Stimulated activated CD4-positive, alpha-beta T cell treated with anti-CD3 and anti-CD28 coated beads, Interleukin-2, amount 100 ng/mL, for 4 hours (primary cell): ENCODE data around the gene MYO9B.
"Not testable (repeated sequence)": the region's sequence is repeated elsewhere in the genome, so short reads cannot be mapped to it uniquely, and the experiment has no call there.

Experiments
- DNase-seq: peaks from one replicate; pipeline ENCODE4 v3.0.0-alpha.2; 2020; ENCODE audit warnings: low read depth

MYO9B gene

DNA sequence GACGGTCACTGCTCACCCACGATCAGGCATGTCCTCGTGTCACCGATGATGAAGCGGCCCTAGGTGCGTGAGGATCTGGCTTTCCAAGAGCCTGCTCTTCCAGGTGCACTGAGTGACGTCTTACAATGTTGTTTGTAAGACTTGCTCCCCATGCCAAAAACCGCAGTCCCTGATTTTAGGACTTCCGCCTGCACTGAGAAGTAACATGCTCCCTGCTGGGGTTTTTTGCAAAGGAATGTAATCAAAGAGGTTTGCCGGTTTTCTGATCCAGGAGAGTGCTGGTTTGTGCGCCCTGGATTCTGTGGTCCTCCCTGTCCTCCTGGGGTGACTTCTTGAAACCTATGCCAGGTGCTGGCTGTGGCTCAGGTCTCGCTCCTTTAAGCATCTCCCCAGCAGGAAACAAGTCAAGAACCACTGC lies 38.8 kb downstream of the MYO9B start:
- DNase-seq = no peak

DNA sequence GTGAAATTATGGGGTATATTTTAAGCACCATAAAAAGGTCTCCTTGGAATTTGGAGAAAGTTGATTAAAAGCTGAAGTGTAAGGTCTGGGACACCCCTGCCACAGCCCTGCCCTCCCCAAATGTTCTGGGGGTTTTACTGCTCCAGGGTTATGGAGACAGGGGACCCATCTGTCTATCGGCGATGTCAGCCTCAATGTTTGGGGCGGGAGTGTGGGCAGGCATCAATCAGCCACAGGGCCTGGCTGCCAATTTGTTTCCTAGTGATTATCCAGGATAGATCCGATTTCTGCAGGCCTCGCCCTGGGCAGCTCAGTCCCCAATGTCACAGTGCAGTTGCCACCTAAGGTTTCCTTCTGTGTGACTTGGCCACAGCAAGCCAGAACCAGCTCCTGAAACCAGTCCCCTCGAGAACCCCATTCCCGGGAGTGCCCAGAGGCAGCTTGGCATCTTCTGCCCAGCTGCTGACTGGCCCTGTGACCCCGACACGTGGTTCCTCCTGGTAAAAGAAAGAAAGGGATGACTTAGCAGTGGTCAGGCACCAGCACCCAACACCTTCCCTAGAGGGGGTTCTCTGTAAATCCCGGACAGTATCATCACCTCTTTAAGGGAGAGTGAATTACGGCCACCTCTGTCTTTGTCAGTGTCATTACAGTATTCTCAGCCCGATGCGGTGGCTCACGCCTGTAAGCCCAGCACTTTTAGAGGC lies 41.6 kb downstream of the MYO9B start:
- no peak for DNase-seq

DNA sequence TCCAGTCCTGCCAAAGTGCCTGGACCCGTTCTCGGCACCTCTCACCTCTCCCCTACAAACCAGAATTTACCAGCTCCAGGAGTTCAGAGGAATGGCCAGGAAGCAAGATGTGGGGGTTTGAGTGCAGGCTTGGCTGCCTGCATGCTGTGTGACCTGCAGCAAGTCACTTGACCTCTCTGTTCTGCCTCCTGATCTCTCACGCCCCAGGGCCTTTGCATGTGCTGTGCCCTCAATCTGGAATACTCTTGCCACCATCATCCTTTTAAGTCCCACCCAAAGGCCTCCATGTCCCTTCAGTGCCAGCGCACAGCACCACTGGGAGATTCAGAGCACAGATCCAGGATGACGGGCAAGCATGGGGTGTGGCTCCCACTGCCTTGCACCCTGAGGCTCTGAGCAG lies 43.4 kb downstream of the MYO9B start:
- no peak for DNase-seq

DNA sequence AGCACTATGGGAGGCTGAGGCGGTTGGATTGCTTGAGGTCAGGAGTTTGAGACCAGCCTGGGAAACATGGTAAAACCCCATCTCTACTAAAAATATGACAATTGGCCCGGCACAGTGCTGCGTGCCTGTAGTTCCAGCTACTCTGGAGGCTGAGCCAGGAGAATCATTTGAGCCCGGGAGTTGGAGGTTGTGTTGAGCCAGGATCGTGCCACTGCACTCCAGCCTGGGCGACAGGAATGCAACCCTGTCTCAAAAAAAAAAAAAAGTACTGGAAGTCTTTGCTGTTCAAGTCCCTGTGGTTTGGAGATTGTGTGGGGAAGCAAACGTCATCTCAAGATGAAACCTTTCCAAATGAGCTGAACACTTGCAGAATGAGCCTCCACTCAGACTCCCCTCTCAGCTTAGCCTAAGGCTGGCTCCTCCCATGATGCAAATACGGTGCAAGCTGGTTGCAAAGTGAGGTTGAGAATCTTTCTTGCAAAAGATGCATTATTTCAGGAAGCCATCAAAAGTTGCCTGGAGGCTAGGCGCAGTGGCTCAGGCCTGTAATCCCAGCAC lies 46.2 kb downstream of the MYO9B start:
- no peak for DNase-seq

DNA sequence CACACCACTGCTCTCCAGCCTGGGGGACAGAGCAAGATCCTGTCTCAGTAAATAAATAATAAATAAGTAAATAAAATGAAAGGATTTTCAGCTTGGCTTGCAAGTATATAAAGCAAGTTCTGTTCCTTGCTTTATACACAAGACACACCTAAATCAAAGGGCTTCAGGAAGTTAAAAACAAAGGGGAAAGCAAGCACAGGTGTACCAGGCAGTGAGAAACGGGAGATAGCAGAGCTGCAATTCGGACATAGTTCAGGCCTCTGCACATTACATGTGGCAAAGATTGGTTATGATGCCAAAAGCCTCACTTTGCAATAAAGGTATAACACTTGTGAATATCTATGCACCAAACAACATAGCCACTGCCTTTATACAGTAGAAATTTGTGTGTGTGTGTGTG lies 47.5 kb downstream of the MYO9B start:
- no peak for DNase-seq

DNA sequence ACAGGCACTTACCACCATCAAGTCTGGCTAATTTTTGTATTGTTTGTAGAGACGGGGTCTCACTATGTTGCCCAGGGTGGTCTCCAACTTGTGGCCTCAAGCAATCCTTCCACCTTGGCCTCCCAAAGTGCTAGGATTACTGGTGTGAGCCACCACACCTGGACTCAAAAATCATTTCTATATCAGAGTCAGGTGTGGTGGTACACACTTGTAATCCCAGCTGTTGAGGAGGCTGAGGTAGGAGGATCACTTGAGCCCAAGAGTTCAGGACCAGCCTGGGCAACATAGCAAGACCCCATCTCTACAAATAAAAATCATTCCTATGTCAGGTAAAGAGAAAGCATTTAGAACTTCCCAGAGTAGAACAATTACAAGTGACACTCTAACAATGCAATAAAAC lies 48.4 kb downstream of the MYO9B start:
- no peak for DNase-seq

DNA sequence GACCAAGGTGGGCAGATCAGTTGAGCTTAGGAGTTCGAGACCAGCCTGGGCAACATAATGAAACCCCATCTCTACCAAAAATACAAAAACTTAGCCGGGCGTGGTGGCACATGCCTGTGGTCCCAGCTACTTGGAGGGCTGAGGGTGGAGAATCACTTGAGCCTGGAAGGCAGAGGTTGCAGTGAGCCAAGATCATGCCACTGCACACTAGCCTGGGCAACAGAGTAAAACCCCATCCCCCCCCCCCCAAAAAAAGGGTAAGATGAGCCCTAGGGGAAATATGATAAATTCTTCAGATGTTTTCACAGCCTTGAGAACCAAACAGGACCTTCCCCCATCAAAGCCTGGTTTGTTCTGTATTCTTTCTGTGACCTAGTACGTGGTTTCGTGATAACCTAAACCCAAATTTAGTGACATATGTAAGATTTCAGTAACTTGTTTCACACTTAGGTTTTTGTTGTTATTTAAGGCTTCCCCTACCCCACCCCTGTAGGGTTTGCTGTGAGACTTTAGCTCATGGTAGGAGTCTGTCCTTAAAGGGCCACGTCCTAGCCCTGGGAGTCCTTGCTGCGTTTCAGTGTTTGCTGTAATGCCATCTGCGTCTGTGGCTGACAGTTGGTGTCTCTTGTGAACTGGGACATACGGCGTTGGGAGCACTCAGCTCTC lies 49.6 kb downstream of the MYO9B start:
- DNase-seq = peak; percentile 9

DNA sequence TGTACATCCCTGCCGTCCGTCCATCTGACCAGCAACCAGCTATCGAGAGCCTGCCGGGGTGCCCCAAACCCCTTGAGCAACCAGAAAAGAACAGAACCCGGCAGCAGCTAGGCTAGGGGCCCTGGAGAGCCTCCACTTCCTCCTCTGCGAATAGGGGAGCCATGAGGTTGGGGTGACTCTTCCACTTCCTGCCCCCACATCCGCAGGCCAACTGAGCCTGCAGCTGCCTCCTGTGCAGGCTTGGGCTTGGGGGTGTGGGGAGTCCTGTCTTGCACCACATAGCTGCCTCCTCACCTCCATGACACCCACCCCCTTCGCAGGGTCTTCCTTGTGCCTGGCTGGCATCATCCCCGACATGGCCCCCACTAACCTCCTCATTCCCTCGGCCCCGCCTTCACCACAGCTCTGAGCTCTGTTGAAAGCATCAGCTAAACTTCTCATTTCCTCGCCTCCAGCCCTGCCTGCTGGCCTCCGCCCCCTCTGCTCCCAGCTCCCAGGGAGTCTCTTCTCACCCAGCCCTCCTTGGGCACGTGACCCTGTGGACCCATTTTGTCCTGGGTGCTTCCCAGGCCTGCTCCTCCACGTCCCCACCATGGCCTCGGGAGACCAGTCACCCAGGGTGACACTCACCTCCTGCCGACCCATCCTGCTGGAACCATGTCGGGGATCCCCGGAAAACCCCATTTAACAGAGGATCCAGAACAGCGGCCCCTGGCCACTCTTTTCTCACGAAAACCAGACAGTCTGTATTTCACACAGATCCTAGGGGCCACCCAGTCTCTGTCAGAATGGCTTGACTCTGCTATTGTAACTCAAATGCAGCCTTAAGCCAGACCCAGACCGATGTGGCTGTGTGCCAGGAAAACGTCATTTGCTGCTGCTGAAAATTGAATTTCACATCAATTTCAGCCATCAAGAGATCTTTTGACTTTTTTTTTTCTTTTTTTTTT lies 50.4 kb downstream of the MYO9B start:
- DNase-seq = peak; percentile 49

DNA sequence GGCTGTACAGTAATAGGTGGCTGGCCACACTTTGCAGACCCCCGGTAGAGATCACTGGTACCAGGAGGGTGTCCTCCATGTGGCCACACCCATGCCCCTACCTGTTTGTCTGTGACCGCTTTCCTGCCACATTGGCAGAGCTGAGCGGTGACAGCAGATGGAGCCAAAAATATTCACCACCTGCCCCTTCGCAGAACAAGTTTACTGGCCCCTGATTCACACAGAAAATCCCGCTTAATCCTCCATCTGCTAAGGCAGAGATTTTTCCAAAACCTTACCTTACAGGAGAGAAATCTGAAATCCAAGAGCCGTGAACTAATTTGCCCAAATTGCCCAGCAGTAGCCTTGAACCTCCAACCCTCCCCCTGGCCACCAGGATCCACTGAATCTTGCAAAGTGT lies 52.1 kb downstream of the MYO9B start:
- DNase-seq = no peak

DNA sequence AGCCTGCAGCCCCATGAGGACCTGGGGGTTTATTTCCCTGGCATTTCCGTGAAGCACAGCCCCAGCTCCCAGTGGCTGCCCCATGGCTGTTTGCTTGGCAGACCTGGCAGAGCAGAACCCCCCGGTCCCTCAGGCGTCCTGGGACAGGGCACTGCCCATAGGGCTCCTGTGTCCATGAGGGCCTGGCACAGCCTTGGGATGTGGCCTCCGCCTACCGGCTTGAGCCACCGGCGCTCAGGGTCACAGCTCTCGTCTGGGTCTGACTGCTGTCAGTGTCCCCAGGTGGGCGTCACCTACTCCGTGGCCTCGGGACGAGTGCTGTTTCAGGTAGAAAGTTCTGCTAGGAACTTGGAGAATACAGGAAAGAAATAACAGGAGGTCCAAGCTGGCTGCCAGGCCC lies 52.8 kb downstream of the MYO9B start:
- DNase-seq = no peak

DNA sequence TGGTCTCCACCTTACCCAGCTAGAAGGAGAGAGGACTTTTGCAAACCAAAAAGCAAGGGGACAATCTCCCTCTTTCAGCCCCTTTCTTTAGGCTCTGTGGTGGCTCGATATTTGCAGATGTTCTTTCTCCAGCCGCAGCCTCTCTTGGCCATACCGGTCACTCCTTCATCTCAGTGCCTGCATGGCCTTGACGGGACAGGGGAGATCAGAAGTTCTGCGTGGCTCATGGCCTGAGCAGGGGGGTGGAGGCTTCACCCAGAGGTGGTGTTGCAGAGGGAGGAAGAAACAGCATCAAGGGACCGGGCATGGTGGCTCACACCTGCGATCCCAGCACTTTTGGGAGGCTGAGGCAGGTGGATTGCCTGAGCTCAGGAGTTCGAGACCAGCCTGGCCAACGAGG lies 53.2 kb downstream of the MYO9B start:
- no peak for DNase-seq

DNA sequence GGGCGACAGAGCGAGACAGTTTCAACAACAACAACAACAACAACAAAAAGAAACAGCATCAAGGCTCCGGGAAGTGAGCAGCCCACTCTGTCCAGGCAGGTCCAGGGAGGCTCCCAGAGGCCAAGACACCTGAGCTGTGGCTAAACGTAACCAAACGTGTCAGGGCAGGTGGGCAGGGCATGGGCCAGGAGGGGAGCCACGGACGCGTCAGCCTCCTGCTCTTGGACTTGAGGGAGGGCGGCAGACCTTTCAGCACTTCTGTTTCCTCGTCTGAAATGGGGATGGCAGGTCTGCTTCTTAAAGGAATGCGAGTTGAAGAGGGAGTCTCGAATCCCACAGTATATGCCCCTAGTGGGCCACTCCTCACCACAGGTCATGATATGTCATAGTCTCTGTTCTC lies 53.8 kb downstream of the MYO9B start:
- DNase-seq = no peak

DNA sequence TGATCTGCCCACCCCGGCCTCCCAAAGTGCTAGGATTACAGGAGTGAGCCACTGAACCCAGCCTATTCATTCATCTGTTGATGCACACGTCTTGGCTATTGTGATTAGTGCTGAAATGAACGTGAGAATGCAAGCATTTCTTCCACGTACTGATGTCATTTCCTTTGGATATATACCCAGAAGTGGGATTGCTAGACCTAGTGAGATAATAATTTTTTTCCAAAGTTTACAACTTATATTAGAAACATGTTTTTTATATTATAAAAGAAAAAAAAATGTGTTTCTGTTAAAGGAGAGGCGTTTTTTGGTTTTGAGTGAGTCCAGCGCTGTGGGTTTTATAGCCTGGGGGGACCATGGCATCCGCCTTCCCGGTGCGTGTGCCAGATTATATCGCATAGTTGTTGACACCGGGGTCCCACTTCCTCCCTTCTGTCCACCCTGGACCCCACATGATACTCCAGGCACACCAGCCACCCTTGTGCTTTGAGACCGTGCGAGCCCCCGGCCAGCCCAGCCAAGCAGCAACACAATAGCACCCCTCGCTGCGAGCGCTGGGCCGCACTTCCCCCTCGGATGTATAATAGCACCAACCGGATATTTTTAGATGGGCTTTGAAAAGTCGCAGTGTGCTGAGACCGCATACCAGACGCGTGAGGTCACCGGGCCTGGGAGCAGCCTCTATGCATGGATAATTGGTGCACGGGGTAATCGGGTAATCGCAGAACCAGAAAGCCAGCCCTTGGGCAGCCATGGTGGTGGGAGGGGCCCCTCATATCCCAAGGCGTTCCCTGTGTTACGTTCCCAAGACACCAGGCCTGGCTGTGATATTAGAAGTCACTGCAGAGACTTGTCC lies 59.6 kb downstream of the MYO9B start:
- DNase-seq = no peak

DNA sequence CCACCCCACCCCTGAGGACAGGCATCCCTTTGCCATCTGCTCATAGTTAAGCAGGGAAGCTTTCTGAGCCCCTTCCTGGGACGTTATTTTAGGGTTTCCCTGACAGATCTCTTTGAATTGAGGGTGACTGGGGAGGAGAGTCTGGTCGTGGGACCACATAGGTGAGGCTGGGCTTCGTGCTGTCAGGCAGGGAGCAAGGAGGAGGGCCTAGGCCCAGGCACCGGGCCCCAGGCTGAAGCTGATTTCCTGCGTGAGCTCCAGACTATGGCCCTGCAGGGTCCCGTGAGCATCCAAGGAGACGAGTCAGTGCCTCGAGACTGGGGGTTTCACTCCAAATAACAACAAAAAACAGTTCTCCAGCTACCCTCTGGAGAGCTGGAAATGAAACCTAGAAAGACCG lies 60.4 kb downstream of the MYO9B start:
- no peak for DNase-seq

DNA sequence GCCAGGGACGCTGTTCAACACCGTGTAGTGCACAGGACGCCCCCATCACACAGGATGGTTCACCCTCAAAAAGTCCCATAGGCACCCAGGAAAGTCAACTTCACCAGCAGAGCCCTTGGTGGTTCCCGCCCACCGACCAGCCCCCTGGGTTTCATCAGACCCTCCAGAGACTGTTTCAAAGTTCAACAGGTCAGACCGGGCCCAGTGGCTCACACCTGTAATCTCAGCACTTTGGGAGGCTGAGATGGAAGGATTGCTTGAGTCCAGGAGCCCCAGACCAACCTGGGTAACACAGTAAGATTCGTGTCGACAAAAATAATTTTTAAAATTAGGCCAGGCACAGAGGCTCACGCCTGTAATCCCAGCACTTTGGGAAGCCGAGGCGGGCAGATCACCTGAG lies 61.0 kb downstream of the MYO9B start:
- DNase-seq = no peak

DNA sequence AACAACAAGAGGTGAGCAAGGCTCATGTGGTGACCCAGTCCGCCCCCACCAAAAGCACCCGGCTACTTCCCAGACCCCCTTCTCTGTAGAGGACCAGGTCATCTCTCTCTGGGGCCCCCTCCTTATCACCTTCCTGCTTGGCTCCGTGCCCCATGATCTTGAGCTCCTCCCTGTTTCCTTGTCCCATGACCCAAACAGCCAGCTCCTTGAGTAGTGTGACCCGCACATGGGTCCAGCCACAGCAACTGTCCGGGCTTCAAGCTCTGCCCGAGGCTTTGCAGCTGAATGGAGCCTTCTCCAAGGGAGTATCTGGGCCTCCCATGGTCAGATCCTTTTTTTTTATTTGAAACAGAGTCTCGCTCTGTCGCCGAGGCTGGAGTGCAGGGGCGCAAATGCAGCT lies 61.8 kb downstream of the MYO9B start:
- no peak for DNase-seq

DNA sequence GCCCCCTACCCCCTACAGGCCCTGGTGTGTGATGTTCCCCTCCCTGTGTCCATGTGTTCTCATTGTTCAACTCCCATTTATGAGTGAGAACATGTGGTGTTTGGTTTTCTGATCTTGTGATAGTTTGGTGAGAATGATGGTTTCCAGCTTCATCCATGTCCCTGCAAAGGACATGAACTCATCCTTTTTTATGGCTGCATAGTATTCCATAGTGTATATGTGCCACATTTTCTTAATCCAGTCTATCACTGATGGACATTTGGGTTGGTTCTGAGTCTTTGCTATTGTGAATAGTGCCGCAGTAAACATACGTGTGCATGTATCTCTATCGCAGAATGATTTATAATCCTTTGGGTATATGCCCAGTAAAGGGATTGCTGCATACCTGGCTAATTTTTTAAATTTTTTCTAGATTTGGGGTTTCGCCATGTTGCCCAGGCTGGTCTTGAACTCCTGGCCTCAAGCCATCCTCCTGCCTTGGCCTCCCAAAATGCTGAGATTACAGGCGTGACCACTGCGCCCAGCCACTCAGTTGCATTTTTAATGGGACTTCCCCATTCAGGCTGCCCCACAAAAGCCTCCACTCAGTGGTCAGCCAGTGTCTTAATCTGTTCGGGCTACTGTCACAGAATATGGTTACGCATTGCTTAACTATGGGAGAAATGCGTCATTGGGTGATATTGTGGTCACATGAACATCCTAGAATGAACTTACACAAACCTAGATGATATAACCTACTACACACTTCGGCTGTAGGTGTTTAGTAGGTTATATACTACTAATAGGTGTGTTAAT lies 62.7 kb downstream of the MYO9B start:
- DNase-seq = not testable (repeated sequence)

DNA sequence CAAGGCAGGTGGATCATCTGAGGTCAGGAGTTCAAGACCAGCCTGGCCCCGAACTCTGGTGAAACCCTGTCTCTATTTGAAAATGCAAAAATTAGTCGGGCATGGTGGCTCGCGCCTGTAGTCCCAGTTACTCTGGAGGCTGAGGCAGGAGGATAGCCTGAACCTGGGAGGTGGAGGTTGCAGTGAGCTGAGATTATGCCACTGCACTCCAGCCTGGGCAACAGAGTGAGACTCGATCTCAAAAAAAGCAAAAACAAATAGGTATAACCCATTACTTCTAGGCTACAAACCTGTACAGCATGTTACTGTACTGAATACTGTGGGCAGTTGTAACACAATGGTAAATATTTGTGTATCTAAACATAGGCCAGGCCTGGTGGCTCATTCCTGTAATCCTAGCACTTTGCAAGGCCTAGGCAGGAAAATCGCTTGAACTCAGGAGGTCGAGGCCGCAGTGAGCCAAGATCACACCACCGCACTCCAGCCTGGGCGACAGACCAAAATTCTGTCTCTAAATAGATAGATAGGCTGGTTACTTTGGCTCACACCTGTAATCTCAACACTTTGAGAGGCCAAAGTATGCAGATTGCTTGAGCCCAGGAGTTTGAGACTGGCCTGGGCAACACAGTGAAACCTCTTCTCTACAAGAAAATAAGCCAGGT lies 63.5 kb downstream of the MYO9B start:
- DNase-seq = no peak

DNA sequence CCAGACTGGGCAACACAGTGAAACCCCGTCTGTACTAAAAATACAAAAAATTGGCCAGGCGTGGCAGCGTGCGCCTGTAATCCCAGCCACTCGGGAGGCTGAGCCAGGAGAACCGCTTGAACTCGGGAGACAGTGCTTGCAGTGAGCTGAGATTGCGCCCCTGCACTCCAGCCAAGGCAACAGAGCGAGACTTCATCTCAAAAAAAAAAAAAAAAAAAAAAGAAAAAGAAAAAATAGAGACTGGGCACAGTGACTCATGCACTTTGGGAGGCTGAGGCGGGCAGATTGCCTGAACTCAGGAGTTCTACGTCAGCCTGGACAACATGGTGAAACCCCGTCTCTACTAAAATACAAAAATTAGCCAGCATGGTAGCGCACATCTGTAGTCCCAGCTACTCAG lies 69.2 kb downstream of the MYO9B start:
- not testable (repeated sequence) for DNase-seq
